ENCODE results near the gene MAMLD1.

MAMLD1 gene

GRCh38 chrX:150409486-150409885 lies 46.4 kb downstream of the MAMLD1 start:
- DNase-seq = no peak

DNA sequence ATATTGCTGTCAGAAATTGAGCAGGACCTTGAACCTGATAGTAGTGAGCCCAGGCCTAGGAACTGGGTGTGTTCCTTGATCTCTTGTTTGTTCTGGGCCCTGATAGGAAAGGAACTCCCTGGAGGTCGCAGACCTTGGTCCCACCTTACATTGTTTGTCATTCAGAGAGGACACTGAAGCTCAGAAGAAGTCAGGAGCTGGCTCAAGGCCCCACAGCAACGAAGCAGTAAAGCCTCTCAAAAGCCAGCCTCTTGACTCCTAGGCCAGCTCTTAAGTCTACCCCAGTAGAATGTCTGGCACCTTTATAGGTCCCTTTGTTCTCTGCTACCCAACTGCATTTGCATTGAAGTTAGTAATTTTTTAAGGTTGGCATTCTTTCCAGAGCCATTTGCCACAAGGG lies 46.8 kb downstream of the MAMLD1 start:
- no peak for DNase-seq

- no peak for DNase-seq
These were observed 47.4 kb downstream of the MAMLD1 start for GRCh38 chrX:150410513-150410912.

DNA sequence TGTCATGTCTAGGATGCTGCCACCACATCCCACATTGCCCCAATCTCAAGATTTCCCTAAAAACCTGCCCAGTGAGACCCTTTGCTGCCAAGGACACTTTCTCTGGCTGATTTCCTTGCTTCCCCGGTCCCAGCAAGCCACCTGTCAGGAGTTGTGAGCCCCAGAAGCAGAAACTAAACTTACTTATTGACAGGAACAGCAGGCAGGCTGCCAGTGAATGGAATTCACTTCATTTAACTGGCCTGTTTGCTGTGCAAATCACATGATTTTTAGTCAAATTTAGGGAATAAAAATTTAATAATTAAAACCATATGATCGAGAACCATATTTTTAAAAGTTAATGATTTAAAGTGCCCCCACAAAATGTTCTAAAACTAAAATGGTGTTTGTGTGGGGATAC lies 48.5 kb downstream of the MAMLD1 start:
- no peak for DNase-seq

- DNase-seq = no peak
These were observed 51.1 kb downstream of the MAMLD1 start for GRCh38 chrX:150414228-150414627.

- no peak for DNase-seq
These were observed 53.4 kb downstream of the MAMLD1 start for GRCh38 chrX:150416469-150416868.

- DNase-seq = no peak
These were observed 58.7 kb downstream of the MAMLD1 start for GRCh38 chrX:150421816-150422215.

DNA sequence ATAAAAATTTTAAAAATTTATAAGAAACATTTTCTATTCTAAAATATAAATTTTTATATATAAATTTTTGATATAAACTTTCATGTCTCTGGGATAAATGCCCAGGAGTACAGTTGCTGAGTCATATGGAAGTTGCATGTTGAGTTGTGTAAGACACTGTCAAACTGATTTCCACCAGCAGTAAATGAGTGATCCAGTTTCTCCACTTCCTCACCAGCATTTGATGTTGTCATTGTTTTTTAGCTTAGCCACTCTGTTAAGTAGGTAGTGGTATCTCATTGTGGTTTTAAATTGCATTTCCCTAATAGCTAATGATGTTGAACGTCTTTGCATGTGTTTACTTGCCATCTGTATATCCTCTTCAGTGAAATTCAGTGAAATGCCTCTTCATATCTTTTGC lies 66.5 kb downstream of the MAMLD1 start:
- no peak for DNase-seq

- no peak for DNase-seq
These were observed 73.1 kb downstream of the MAMLD1 start for GRCh38 chrX:150436195-150436594.

- DNase-seq = no peak
These were observed 75.0 kb downstream of the MAMLD1 start for GRCh38 chrX:150438165-150438564.

DNA sequence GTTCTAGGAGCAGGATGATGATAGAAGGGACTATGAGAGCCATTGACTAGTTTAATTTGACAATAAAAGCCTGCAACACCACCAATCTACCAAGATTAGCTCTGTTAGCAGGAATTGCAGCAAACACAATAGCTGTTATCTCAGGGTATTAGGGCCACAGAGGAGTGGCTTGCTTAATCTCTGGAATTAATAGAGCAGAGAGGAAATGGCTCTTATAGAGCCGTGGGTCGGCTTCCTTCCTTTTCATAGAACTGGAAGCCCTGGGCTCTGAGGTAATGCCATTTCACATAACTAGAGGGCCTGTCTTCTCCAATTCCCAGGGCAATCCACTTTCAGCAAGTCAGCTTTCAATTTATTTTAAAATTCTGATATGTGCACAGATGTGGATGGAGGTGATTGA lies 83.0 kb downstream of the MAMLD1 start:
- no peak for DNase-seq

GRCh38 chrX:150446995-150447394 lies 83.9 kb downstream of the MAMLD1 start:
- no peak for DNase-seq

GRCh38 chrX:150449313-150449712 lies 86.2 kb downstream of the MAMLD1 start:
- DNase-seq = no peak

DNA sequence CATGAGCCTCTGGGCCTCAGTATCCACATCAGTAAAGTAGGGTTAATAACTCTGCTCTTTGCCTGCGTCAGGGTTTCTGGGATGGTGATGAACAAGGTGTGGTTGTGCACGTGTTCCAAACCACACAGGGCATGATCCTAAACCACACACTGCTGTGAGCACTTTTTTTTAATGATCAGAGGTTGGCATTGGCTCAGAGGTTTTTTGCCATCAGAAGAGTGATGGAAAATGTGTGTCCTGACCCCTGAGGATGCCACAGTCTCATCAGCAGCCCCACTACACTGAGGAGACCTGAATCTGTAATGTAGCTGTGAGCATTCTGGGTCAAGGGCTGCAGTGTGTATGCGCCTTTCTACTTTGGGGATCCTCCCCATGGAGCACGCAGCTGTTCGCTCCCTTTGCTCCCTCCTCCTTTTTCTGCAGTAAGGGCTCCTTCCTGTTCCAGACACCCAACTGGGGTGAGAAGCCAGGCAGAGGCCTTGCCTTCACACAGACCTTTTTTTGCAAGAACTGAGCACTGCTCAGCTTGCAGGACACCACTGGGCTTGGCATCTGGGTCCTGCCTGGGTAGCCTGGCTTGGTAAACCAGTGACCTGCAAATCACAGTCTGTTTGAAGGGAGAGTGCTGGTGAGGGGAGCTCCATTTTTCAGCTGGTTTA lies 87.5 kb downstream of the MAMLD1 start:
- DNase-seq = no peak

GRCh38 chrX:150451953-150452352 lies 88.8 kb downstream of the MAMLD1 start:
- DNase-seq = no peak

- no peak for DNase-seq
These were observed 91.0 kb downstream of the MAMLD1 start for GRCh38 chrX:150454083-150454482.

DNA sequence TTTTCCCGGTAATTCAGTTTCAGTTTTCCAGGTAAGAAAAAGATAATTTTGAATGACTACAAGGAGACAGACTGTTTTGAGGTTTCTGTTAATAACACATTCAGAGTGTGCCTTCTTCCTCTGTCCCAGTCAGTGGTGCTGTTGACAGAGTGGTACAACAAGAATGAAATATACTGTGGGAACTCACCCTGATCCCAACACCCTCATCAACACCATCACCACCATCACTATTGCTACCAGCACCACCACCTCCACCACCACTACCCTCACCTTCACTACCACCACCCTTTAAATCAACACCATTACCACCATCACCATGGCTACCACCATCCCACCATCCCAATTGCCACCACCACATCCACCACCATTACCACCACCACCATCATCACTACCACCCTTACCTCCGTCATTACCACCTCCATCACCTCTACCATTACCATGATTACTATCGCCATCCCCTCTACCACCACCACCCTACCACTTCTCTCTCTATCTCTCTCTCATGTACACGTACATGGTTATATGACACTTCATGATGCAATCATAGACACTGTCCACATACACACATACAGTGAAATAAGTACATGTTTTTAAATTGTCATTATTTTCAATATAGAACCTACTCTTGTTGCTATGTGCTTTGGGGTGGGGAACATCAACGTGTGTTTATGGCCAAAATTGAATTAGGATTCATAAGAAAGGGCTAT lies 91.5 kb downstream of the MAMLD1 start:
- DNase-seq = no peak

- no peak for DNase-seq
These were observed 92.1 kb downstream of the MAMLD1 start for GRCh38 chrX:150455215-150455608.

- DNase-seq = no peak
These were observed 93.3 kb downstream of the MAMLD1 start for GRCh38 chrX:150456466-150456865.

- DNase-seq = no peak
These were observed 93.8 kb downstream of the MAMLD1 start for GRCh38 chrX:150456941-150457340.

DNA sequence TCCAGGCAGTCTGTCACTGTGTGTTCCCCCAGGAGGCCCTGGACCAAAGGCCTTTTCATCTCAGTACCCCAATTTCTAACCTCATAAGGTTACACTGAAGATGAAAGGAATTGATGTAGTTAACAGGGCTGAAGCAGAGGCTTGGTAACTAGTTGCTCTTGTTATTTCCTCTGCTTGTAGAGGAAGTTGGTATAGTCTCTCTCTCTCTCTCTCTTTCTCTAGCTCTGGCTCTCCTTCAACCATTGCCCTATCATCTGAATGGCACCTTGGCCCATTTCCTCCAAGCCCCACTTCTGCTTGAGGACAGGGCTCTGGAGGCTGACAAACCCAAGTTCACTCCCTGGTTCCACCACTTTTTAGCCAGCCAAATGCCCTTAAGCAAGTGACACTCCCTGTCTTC lies 96.1 kb downstream of the MAMLD1 start:
- no peak for DNase-seq

GRCh38 chrX:150460063-150460462 lies 96.9 kb downstream of the MAMLD1 start:
- DNase-seq = no peak

GRCh38 chrX:150460781-150461180 lies 97.7 kb downstream of the MAMLD1 start:
- DNase-seq = no peak

DNA sequence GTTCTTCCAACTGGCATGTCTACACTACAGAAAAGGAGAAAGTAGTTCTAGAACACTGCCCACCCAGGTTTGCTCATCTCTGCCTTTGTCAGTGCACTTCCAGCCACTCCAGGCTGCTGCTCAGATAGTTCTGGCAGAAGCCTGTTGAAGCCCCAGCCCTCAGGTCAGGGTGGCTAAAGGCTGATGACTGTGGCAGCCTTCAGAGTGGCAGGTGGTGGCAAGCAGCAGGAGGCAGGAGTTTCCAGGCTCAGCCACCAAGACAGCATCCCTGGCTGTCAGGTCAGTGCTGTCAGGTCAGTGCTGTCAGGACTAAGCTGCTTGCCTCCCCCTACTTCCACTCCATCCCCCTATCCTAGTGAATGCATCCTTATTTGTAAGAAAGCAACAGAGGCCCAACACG lies 100.4 kb downstream of the MAMLD1 start:
- DNase-seq = no peak

GRCh38 chrX:150464001-150464400 lies 100.9 kb downstream of the MAMLD1 start:
- DNase-seq = no peak

Measured in 8988T (cell line).